HepG2 (cell line): Measurements from ENCODE around the gene COX5B. TPM values are rescaled to one million over a fixed set of nuclear protein-coding genes. Genes with fewer than 3 reads are reported as not detected.

Source experiments
- AHR ChIP-seq: IDR thresholded peaks from 2 replicates; pipeline ENCODE4 v1.6.1; 2018; ENCODE audit warnings: missing genetic modification reagents, missing compliant biosample characterization
- ARID2 ChIP-seq: sonication (generic); formaldehyde crosslinking; IDR thresholded peaks from 2 replicates; pipeline ENCODE4 v1.8.1; 2022; ENCODE audit warnings: mild to moderate bottlenecking, missing genetic modification reagents, borderline replicate concordance
- GATAD2A ChIP-seq: IDR thresholded peaks from 2 replicates; pipeline ENCODE4 v1.6.1; 2016
- KDM6A ChIP-seq: IDR thresholded peaks from 2 replicates; pipeline ENCODE4 v1.6.1; 2016; ENCODE audit warnings: low read depth
- KLF11 ChIP-seq: IDR thresholded peaks from 2 replicates; pipeline ENCODE4 v1.6.1; 2016; ENCODE audit warnings: missing compliant biosample characterization
- NFE2 ChIP-seq: sonication (generic); formaldehyde crosslinking; IDR thresholded peaks from 2 replicates; pipeline ENCODE4 v1.4.0; 2020; ENCODE audit warnings: missing genetic modification reagents
- NFIB ChIP-seq: sonication (generic); formaldehyde crosslinking; IDR thresholded peaks from 2 replicates; pipeline ENCODE4 v1.9.0; 2021; ENCODE audit warnings: missing genetic modification reagents, mild to moderate bottlenecking, borderline replicate concordance
- PHF21A ChIP-seq: sonication (generic); formaldehyde crosslinking; IDR thresholded peaks from 2 replicates; pipeline ENCODE4 v1.5.0; 2020; ENCODE audit warnings: mild to moderate bottlenecking, missing genetic modification reagents
- POGZ ChIP-seq: sonication (generic); formaldehyde crosslinking; IDR thresholded peaks from 2 replicates; pipeline ENCODE4 v1.4.0; 2020; ENCODE audit warnings: mild to moderate bottlenecking, missing genetic modification reagents
- RFX1 ChIP-seq: fragments of 450-650 bp; IDR thresholded peaks from 2 replicates; pipeline ENCODE4 v1.6.1; 2017
- SP1 ChIP-seq, 2 experiments: fragments of 450-650 bp in 1 of 2; sonication (generic) in 1 of 2; formaldehyde crosslinking in 1 of 2; IDR thresholded peaks; 2 replicates each; pipeline versions ENCODE4 v1.4.0 to v1.6.1; 2016 to 2020; ENCODE audit warnings: missing genetic modification reagents in 1 of 2
- YY1 ChIP-seq: IDR thresholded peaks from 2 replicates; pipeline ENCODE4 v1.6.1; 2011; ENCODE audit warnings: low read length, low read depth, moderate library complexity, mild to moderate bottlenecking; ENCODE audit not compliant: insufficient read depth, insufficient replicate concordance
- ZBTB20 ChIP-seq: sonication (generic); formaldehyde crosslinking; IDR thresholded peaks from 2 replicates; pipeline ENCODE4 v1.8.1; 2023; ENCODE audit warnings: missing genetic modification reagents, low read depth, mild to moderate bottlenecking, borderline replicate concordance
- ZNF251 ChIP-seq: sonication (generic); formaldehyde crosslinking; IDR thresholded peaks from 2 replicates; pipeline ENCODE4 v1.9.0; 2021; ENCODE audit warnings: mild to moderate bottlenecking, missing genetic modification reagents
- ZNF292 ChIP-seq: sonication (generic); formaldehyde crosslinking; IDR thresholded peaks from 2 replicates; pipeline ENCODE4 v1.8.1; 2022; ENCODE audit warnings: mild to moderate bottlenecking, low read depth, missing genetic modification reagents, borderline replicate concordance
- ZNF33B ChIP-seq: sonication (generic); formaldehyde crosslinking; IDR thresholded peaks from 2 replicates; pipeline ENCODE4 v1.5.1; 2020; ENCODE audit warnings: mild to moderate bottlenecking, missing genetic modification reagents
- ZNF451 ChIP-seq: sonication (generic); formaldehyde crosslinking; IDR thresholded peaks from 2 replicates; pipeline ENCODE4 v1.5.0; 2020; ENCODE audit warnings: mild to moderate bottlenecking, missing genetic modification reagents
- ZNF550 ChIP-seq: sonication (generic); formaldehyde crosslinking; IDR thresholded peaks from 2 replicates; pipeline ENCODE4 v1.4.0; 2020; ENCODE audit warnings: mild to moderate bottlenecking, missing genetic modification reagents, borderline replicate concordance
- ZNF567 ChIP-seq: sonication (generic); formaldehyde crosslinking; IDR thresholded peaks from 2 replicates; pipeline ENCODE4 v1.8.1; 2023; ENCODE audit warnings: mild to moderate bottlenecking, missing genetic modification reagents, borderline replicate concordance
- ZNF720 ChIP-seq: sonication (generic); formaldehyde crosslinking; IDR thresholded peaks from 2 replicates; pipeline ENCODE4 v1.4.0; 2020; ENCODE audit warnings: missing genetic modification reagents
- ZSCAN9 ChIP-seq: IDR thresholded peaks from 2 replicates; pipeline ENCODE4 v1.6.1; 2016; ENCODE audit warnings: borderline replicate concordance
- polyA plus RNA-seq, 8 experiments: library from polyadenylated mRNA; depleted of rRNA in 3 of 8; stranded (reverse) in 7 of 8; unstranded in 1 of 8; fragments of >200 nt; fragmentation: Illumina TruSeq in 4 of 8; extraction: Trizol in 4 of 8; gene quantifications; 2 replicates each; pipeline versions ENCODE4 v1.2.1 to v1.2.3, GENCODE V29; 2011 to 2016; ENCODE audit warnings: low read depth in 4 of 8, missing spikeins in 1 of 8, mixed read lengths in 1 of 8; ENCODE audit not compliant: insufficient read depth in 1 of 8
- total RNA-seq, 5 experiments: library from RNA; depleted of rRNA; stranded (reverse); fragments of >200 nt; fragmentation: Illumina TruSeq; extraction: Trizol; gene quantifications; 2 replicates each; pipeline ENCODE4 v1.2.3, GENCODE V29; 2016; ENCODE audit warnings: low read depth in 1 of 5
- TF ChIP-seq, protein P1 (sequence below): sonication (generic); formaldehyde crosslinking; IDR thresholded peaks from 2 replicates; pipeline ENCODE4 v1.4.0; 2020; ENCODE audit warnings: mild to moderate bottlenecking, missing genetic modification reagents
- TF ChIP-seq, protein P2 (sequence below): sonication (generic); formaldehyde crosslinking; IDR thresholded peaks from 2 replicates; pipeline ENCODE4 v1.4.0; 2020; ENCODE audit warnings: missing genetic modification reagents, borderline replicate concordance
- TF ChIP-seq, protein P3 (sequence below): sonication (generic); formaldehyde crosslinking; IDR thresholded peaks from 2 replicates; pipeline ENCODE4 v1.8.1; 2022; ENCODE audit warnings: low read depth, mild to moderate bottlenecking, missing genetic modification reagents
- TF ChIP-seq, protein P4 (sequence below): sonication (generic); formaldehyde crosslinking; IDR thresholded peaks from 2 replicates; pipeline ENCODE4 v1.5.1; 2020; ENCODE audit warnings: missing genetic modification reagents, mild to moderate bottlenecking, borderline replicate concordance

Gene COX5B
- total and polyA plus RNA-seq, 2 of the 13 experiments (the other 11 are each of a cell fraction or from before 2014, with no cell fraction given), result 453 to 536 TPM

DNA sequence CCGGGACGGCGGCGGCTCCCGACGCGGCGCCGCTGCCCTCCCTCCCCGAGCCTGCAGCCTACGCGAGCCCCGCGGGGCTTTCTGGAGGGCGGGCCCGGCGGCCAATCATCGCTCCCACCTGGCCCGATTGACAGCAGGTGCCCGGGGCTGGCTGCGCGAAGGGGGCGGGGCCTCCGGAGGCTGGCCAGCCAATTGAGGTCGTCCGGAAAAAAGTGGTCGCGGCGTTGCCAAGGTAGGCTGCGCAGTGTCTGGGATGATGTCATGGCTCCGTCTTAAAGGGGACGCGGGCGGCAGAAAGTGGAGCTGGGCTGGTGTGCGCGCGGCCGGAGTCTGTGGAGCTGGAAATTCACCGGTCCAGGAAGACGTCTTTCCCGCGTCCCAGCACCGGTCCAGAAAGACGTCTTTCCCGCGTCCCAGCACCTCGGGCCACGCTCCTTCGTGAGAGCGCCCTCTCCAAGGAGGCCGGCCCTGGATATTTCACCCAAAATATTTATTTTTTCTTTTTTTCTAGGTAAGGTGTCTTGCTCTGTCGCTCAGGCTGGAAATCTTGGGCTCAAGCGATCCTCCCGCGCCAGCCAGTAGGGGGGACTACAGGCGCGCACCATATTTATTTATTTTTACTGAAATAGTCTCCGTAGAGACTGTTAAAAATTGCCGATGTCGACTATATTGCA, 18.2 kb downstream of the COX5B start, which contains the start of gene ACTR1B (continued):
- TF ChIP-seq RFX1 (peak; percentile 77; the same call in 1 of the 2 replicates), ZNF251 (CRISPR knock-in tag) (no peak; the same call in 1 of the 2 replicates), ZNF451 (no peak), PHF21A (CRISPR knock-in tag) (no peak), SP1 (IDR thresholded peaks at IDR 0.05) (no peak), SP1 (CRISPR knock-in tag; IDR thresholded peaks at IDR 0.05) (peak; percentile 84), ZNF292 (CRISPR knock-in tag) (no peak), NFIB (CRISPR knock-in tag) (no peak), YY1 (peak; percentile 56), POGZ (CRISPR knock-in tag) (peak; percentile 80), AHR (CRISPR knock-in tag) (no peak; the same call in 1 of the 2 replicates), ZNF33B (CRISPR knock-in tag) (no peak), ZNF720 (CRISPR knock-in tag) (no peak), ARID2 (CRISPR knock-in tag) (0 out of 2 replicates have a peak, but pooled peaks have one; percentile 40), ZNF550 (CRISPR knock-in tag) (no peak), NFE2 (no peak), ZNF567 (CRISPR knock-in tag) (no peak), ZBTB20 (CRISPR knock-in tag) (peak; percentile 68; the same call in 1 of the 2 replicates), KLF11 (CRISPR knock-in tag) (peak; percentile 37), KDM6A (CRISPR knock-in tag) (no peak), GATAD2A (peak; percentile 35), ZSCAN9 (CRISPR knock-in tag) (0 out of 2 replicates have a peak, but pooled peaks have one; percentile 61)
- TF ChIP-seq, protein P1, sequence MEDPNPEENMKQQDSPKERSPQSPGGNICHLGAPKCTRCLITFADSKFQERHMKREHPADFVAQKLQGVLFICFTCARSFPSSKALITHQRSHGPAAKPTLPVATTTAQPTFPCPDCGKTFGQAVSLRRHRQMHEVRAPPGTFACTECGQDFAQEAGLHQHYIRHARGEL, result no peak
- TF ChIP-seq, protein P2, sequence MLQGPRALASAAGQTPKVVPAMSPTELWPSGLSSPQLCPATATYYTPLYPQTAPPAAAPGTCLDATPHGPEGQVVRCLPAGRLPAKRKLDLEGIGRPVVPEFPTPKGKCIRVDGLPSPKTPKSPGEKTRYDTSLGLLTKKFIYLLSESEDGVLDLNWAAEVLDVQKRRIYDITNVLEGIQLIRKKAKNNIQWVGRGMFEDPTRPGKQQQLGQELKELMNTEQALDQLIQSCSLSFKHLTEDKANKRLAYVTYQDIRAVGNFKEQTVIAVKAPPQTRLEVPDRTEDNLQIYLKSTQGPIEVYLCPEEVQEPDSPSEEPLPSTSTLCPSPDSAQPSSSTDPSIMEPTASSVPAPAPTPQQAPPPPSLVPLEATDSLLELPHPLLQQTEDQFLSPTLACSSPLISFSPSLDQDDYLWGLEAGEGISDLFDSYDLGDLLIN (CRISPR knock-in tag), result peak; percentile 64; the same call in 1 of the 2 replicates
- TF ChIP-seq, protein P3, sequence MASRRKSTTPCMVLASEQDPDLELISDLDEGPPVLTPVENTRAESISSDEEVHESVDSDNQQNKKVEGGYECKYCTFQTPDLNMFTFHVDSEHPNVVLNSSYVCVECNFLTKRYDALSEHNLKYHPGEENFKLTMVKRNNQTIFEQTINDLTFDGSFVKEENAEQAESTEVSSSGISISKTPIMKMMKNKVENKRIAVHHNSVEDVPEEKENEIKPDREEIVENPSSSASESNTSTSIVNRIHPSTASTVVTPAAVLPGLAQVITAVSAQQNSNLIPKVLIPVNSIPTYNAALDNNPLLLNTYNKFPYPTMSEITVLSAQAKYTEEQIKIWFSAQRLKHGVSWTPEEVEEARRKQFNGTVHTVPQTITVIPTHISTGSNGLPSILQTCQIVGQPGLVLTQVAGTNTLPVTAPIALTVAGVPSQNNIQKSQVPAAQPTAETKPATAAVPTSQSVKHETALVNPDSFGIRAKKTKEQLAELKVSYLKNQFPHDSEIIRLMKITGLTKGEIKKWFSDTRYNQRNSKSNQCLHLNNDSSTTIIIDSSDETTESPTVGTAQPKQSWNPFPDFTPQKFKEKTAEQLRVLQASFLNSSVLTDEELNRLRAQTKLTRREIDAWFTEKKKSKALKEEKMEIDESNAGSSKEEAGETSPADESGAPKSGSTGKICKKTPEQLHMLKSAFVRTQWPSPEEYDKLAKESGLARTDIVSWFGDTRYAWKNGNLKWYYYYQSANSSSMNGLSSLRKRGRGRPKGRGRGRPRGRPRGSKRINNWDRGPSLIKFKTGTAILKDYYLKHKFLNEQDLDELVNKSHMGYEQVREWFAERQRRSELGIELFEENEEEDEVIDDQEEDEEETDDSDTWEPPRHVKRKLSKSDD (CRISPR knock-in tag), result 0 out of 2 replicates have a peak, but pooled peaks have one; percentile 61
- TF ChIP-seq, protein P4, sequence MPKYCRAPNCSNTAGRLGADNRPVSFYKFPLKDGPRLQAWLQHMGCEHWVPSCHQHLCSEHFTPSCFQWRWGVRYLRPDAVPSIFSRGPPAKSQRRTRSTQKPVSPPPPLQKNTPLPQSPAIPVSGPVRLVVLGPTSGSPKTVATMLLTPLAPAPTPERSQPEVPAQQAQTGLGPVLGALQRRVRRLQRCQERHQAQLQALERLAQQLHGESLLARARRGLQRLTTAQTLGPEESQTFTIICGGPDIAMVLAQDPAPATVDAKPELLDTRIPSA, result no peak
